HT1080 (cell line): Measurements from ENCODE around the gene CLPSL1. TPM values are rescaled to one million over a fixed set of nuclear protein-coding genes. Genes with fewer than 3 reads are reported as not detected.

Source experiments
- total RNA-seq: library from RNA; depleted of rRNA; stranded (reverse); fragments of >200 nt; shearing (Covaris generic); gene quantifications from 2 replicates; pipeline ENCODE4 v1.2.3, GENCODE V29; 2014; rRNA removed

The CLPSL1 gene
- total RNA-seq, 1 experiment from 2014 or later: not detected

Other genes with a start within 250 kb of the CLPSL1 start
- 9.3 and 15.2 TPM in 2 replicates for gene FKBP5, start 92.1 kb upstream of the CLPSL1 start, total RNA-seq
- gene ARMC12, start 44.0 kb upstream of the CLPSL1 start, total RNA-seq: not detected in 2 replicates
- gene CLPSL2, start 4.4 kb upstream of the CLPSL1 start, total RNA-seq: not detected in 2 replicates
- not detected in 2 replicates for gene CLPS, start 16.3 kb downstream of the CLPSL1 start, total RNA-seq
- gene LHFPL5, start 24.3 kb downstream of the CLPSL1 start, total RNA-seq: 0.70 TPM in 1 of 2 replicates, not detected in the other
- gene SRPK1, start 140.1 kb downstream of the CLPSL1 start, total RNA-seq: 62.0 and 72.3 TPM in 2 replicates
- gene SLC26A8, start 243.6 kb downstream of the CLPSL1 start, total RNA-seq: 0.26 and 0.27 TPM in 2 replicates
- gene MAPK14, start 246.8 kb downstream of the CLPSL1 start, total RNA-seq: 28.6 and 31.3 TPM in 2 replicates